Cardiac muscle cell (in vitro differentiated cells and primary cell): ENCODE results near the gene RBM43. TPM values are rescaled to one million over a fixed set of nuclear protein-coding genes. Genes with fewer than 3 reads are reported as not detected.

Experiments used
- DNase-seq, 2 donors: peaks; one replicate each; pipeline versions ENCODE4 v3.0.0 to v3.0.0-alpha.2; 2010 to 2017; ENCODE audit warnings: low read depth in 1 of 2, low spot score in 1 of 2
- H3K27ac ChIP-seq: fragments of 200-600 bp; sonication (generic); 2 replicates; pipeline ENCODE4 v1.5.1; 2016
- H3K27me3 ChIP-seq: fragments of 200-600 bp; sonication (generic); 2 replicates; pipeline ENCODE4 v1.6.0; 2016; ENCODE audit warnings: control low read depth
- H3K36me3 ChIP-seq: fragments of 200-600 bp; sonication (generic); 2 replicates; pipeline ENCODE4 v1.5.1; 2016; ENCODE audit warnings: control low read depth
- H3K4me1 ChIP-seq: fragments of 200-600 bp; sonication (generic); 2 replicates; pipeline ENCODE4 v1.8.1; 2017; ENCODE audit warnings: low read depth, mild to moderate bottlenecking, mixed run types
- H3K4me3 ChIP-seq: fragments of 200-600 bp; sonication (generic); 2 replicates; pipeline ENCODE4 v1.5.1; 2016; ENCODE audit warnings: mild to moderate bottlenecking
- H3K9me3 ChIP-seq: fragments of 200-600 bp; sonication (generic); 2 replicates; pipeline ENCODE4 v1.5.1; 2017; ENCODE audit warnings: low read depth, mild to moderate bottlenecking, control low read depth
- polyA plus RNA-seq: library from polyadenylated mRNA; unstranded; fragments of >200 nt; fragmentation: Nextera tagmentation; extraction: Ambion mirVana; gene quantifications from 2 replicates; pipeline ENCODE4 v1.2.1, GENCODE V29; 2016
- total RNA-seq: library from RNA; depleted of rRNA; stranded (reverse); fragments of >200 nt; gene quantifications from 2 replicates; pipeline ENCODE4 v1.2.3, GENCODE V29; 2016
- TF ChIP-seq, protein P1 (sequence below): IDR thresholded peaks from 2 replicates; pipeline ENCODE4 v1.5.1; 2012; ENCODE audit warnings: low read depth, mild to moderate bottlenecking, low read length

RBM43 gene
- total and polyA plus RNA-seq, 2 experiments from 2014 or later, result 0.10 to 1.4 TPM

DNA sequence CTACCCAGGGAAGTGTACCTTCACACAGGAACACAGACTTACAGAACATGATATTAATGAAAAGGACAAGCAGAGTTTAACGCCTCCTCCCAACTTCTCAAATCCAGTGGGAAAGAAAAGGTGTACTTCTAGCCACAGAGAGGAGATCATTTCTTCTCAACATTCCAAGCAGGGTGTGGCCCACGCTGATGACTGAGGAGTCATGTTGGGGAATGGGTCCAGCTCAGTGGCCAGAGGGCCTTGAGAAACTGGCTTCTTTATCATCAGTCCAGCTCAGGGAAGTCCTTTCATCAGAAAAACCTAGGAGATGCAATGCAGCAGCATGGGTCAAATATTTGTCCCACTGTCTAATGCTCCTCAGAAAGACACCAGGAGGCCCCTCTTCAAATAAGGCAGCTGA is 63.0 kb downstream of the RBM43 start:
- TF ChIP-seq, protein P1, sequence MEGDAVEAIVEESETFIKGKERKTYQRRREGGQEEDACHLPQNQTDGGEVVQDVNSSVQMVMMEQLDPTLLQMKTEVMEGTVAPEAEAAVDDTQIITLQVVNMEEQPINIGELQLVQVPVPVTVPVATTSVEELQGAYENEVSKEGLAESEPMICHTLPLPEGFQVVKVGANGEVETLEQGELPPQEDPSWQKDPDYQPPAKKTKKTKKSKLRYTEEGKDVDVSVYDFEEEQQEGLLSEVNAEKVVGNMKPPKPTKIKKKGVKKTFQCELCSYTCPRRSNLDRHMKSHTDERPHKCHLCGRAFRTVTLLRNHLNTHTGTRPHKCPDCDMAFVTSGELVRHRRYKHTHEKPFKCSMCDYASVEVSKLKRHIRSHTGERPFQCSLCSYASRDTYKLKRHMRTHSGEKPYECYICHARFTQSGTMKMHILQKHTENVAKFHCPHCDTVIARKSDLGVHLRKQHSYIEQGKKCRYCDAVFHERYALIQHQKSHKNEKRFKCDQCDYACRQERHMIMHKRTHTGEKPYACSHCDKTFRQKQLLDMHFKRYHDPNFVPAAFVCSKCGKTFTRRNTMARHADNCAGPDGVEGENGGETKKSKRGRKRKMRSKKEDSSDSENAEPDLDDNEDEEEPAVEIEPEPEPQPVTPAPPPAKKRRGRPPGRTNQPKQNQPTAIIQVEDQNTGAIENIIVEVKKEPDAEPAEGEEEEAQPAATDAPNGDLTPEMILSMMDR, result no peak
- Histone ChIP-seq H3K4me1 (no peaks in the 10 kb centered on the region), H3K27ac (no peak overlapping the region)

More for the DNA sequence above, 63.0 kb downstream of the RBM43 start:
- H3K27me3 ChIP-seq, result no peaks in the 10 kb centered on the region
- H3K4me3 ChIP-seq, result no peak overlapping the region
- no peak for DNase-seq
- H3K36me3 ChIP-seq, result no peaks in the 10 kb centered on the region
- H3K9me3 ChIP-seq, result no peaks in the 10 kb centered on the region

Other genes starting within 250 kb of the RBM43 start
- 0.24 TPM in 1 of 2 replicates, not detected in the other for gene NMI, start 27.8 kb upstream of the RBM43 start, total RNA-seq
- 0.18 and 1.2 TPM in 2 replicates for gene NMI, start 27.8 kb upstream of the RBM43 start, polyA plus RNA-seq
- gene TNFAIP6, start 95.7 kb upstream of the RBM43 start, total RNA-seq, result not detected in 2 replicates
- gene TNFAIP6, start 95.7 kb upstream of the RBM43 start, polyA plus RNA-seq, result not detected in 2 replicates
- gene RIF1, start 148.0 kb upstream of the RBM43 start, total RNA-seq, result 17.0 and 24.9 TPM in 2 replicates
- 13.7 and 21.3 TPM in 2 replicates for gene RIF1, start 148.0 kb upstream of the RBM43 start, polyA plus RNA-seq